Gastrocnemius medialis (tissue), 4 donors: ENCODE results near the gene TRIO. TPM values are rescaled to one million over a fixed set of nuclear protein-coding genes. Genes with fewer than 3 reads are reported as not detected.
A peak's percentile ranks its signal among the peaks of the same experiment; 100 is the strongest.

ENCODE experiments used
- ATAC-seq, 2 donors: fragments of 150-250 bp; one replicate each; pipeline ENCODE4 v1.9.1; 2016
- DNase-seq, 2 donors: peaks; one replicate each; pipeline ENCODE4 v3.0.0-alpha.2; 2019
- H3K27ac ChIP-seq, 4 donors: fragments of 200-600 bp; sonication (generic); 1 replicate in 1 of 4; 2 replicates in 3 of 4; pipeline ENCODE4 v1.5.1; 2016 to 2018; ENCODE audit warnings: mild to moderate bottlenecking in 2 of 4, moderate library complexity in 1 of 4
- H3K27me3 ChIP-seq, 3 donors: fragments of 200-600 bp; sonication (generic) in 2 of 3; 1 replicate in 1 of 3; 2 replicates in 2 of 3; pipeline versions ENCODE4 v1.5.1 to v1.6.0; 2016 to 2019; ENCODE audit warnings: mild to moderate bottlenecking in 1 of 3, moderate library complexity in 1 of 3
- H3K36me3 ChIP-seq, 2 donors: fragments of 200-600 bp; sonication (generic) in 1 of 2; one replicate each; pipeline ENCODE4 v1.5.1; 2017 to 2018
- H3K4me1 ChIP-seq, 2 donors: fragments of 200-600 bp; sonication (generic) in 1 of 2; one replicate each; pipeline ENCODE4 v1.5.1; 2016 to 2017; ENCODE audit warnings: mild to moderate bottlenecking in 2 of 2
- H3K4me3 ChIP-seq, 4 donors: fragments of 200-600 bp; sonication (generic) in 3 of 4; 1 replicate in 1 of 4; 2 replicates in 3 of 4; pipeline ENCODE4 v1.5.1; 2016 to 2019; ENCODE audit warnings: mild to moderate bottlenecking in 2 of 4
- H3K9me3 ChIP-seq, 3 donors: fragments of 200-600 bp; sonication (generic) in 2 of 3; 1 replicate in 1 of 3; 2 replicates in 2 of 3; pipeline ENCODE4 v1.5.1; 2016 to 2019
- POLR2A ChIP-seq, 2 donors: fragments of 450-650 bp; IDR thresholded peaks; one replicate each; pipeline ENCODE4 v1.6.1; 2017; ENCODE audit warnings: antibody characterized with exemption in 2 of 2, mild to moderate bottlenecking in 2 of 2, moderate library complexity in 2 of 2
- in situ Hi-C, 4 donors: fragments of 200-750 bp; cut with MboI; loops; one replicate each; pipeline versions ENCODE4 v1.15.0 to v1.8.0; 2017; ENCODE audit warnings: low sequenced_read_pairs in 4 of 4
- intact Hi-C: fragments of 100-400 bp; cut with DNase I; formaldehyde crosslinking; loops from one replicate; pipeline ENCODE4 v1.15.1; 2023; ENCODE audit warnings: low total_unique reads
- total RNA-seq, 4 donors: library from RNA; depleted of rRNA; stranded (reverse); fragments of >200 nt; gene quantifications; one replicate each; pipeline versions ENCODE4 v1.1.0 to v1.2.3, GENCODE V29; 2016
- TF ChIP-seq, protein P1 (sequence below), 5 experiments: fragments of 450-650 bp in 3 of 5; fragments of 200-600 bp in 2 of 5; sonication (generic) in 2 of 5; IDR thresholded peaks in 4 of 5; conservative IDR thresholded peaks in 1 of 5; 1 replicate in 4 of 5; 2 replicates in 1 of 5; pipeline ENCODE4 v1.5.1; 2016 to 2019; ENCODE audit warnings: antibody characterized with exemption in 5 of 5, mild to moderate bottlenecking in 3 of 5, moderate library complexity in 3 of 5

The TRIO gene
- total RNA-seq, 4 donors from 2014 or later, result 31.5 to 57.5 (median 50.4) TPM

- no peaks in the 10 kb centered on the region for H3K36me3 ChIP-seq
- no peak overlapping the region for H3K4me3 ChIP-seq
- intact Hi-C loops, result no loop called here
- no peaks in the 10 kb centered on the region for H3K27me3 ChIP-seq
- TF ChIP-seq, protein P1, sequence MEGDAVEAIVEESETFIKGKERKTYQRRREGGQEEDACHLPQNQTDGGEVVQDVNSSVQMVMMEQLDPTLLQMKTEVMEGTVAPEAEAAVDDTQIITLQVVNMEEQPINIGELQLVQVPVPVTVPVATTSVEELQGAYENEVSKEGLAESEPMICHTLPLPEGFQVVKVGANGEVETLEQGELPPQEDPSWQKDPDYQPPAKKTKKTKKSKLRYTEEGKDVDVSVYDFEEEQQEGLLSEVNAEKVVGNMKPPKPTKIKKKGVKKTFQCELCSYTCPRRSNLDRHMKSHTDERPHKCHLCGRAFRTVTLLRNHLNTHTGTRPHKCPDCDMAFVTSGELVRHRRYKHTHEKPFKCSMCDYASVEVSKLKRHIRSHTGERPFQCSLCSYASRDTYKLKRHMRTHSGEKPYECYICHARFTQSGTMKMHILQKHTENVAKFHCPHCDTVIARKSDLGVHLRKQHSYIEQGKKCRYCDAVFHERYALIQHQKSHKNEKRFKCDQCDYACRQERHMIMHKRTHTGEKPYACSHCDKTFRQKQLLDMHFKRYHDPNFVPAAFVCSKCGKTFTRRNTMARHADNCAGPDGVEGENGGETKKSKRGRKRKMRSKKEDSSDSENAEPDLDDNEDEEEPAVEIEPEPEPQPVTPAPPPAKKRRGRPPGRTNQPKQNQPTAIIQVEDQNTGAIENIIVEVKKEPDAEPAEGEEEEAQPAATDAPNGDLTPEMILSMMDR (IDR thresholded peaks at IDR 0.05 in 4 of 5, conservative IDR thresholded peaks at IDR 0.05 in 1 of 5), result no peak
- TF ChIP-seq POLR2A (IDR thresholded peaks at IDR 0.05), result no peak
- H3K9me3 ChIP-seq, result no peaks in the 10 kb centered on the region
- DNase-seq, result no peak
- in situ Hi-C loops, result loop anchor here in 2 of 4 donors (10.0 to 25.0 kb wide), 2 partner anchors 113 to 271 kb away; partner anchors contain the start of gene TRIO (in 1 of the 2)
- no peak overlapping the region for H3K27ac ChIP-seq
- peaks cover 17 to 42% of the 10 kb centered on the region in 2 donors for H3K4me1 ChIP-seq
- no peak for ATAC-seq
These were observed 114.9 kb downstream of the TRIO start for GRCh38 chr5:14257995-14258403.

- no peaks in the 10 kb centered on the region for H3K36me3 ChIP-seq
- H3K4me3 ChIP-seq, result no peak overlapping the region
- intact Hi-C loops, result no loop called here
- H3K27me3 ChIP-seq, result no peaks in the 10 kb centered on the region
- peak in 1 of 2 donors; percentile 9 for ATAC-seq
- H3K4me1 ChIP-seq, result peaks cover 25 to 45% of the 10 kb centered on the region in 2 donors
- in situ Hi-C loops, result loop anchor here in 2 of 4 donors (10.0 to 25.0 kb wide), 2 partner anchors 114 to 272 kb away; partner anchors contain the start of gene TRIO (in 1 of the 2)
- H3K27ac ChIP-seq, result peak overlapping the region in 2 of 4 donors; percentile 22 to 41
- DNase-seq, result no peak
- TF ChIP-seq, protein P1 (IDR thresholded peaks at IDR 0.05 in 4 of 5, conservative IDR thresholded peaks at IDR 0.05 in 1 of 5), result no peak
- TF ChIP-seq POLR2A (IDR thresholded peaks at IDR 0.05), result no peak
- H3K9me3 ChIP-seq, result no peaks in the 10 kb centered on the region
These were observed 115.7 kb downstream of the TRIO start for GRCh38 chr5:14258840-14259239.

GRCh38 chr5:14260637-14261036, 117.5 kb downstream of the TRIO start:
- in situ Hi-C loops, result loop anchor here in 2 of 4 donors (10.0 to 25.0 kb wide), 2 partner anchors 146 to 273 kb away; no protein-coding TSS in a partner anchor
- no peaks in the 10 kb centered on the region for H3K9me3 ChIP-seq
- no peak overlapping the region for H3K4me3 ChIP-seq
- no peak overlapping the region for H3K27ac ChIP-seq
- intact Hi-C loops, result no loop called here
- H3K36me3 ChIP-seq, result no peaks in the 10 kb centered on the region
- no peak for TF ChIP-seq POLR2A (IDR thresholded peaks at IDR 0.05)
- TF ChIP-seq, protein P1 (IDR thresholded peaks at IDR 0.05 in 4 of 5, conservative IDR thresholded peaks at IDR 0.05 in 1 of 5), result no peak
- DNase-seq (no peak), ATAC-seq (no peak)
- no peaks in the 10 kb centered on the region for H3K27me3 ChIP-seq
- peaks cover 40 to 44% of the 10 kb centered on the region in 2 donors for H3K4me1 ChIP-seq

DNA sequence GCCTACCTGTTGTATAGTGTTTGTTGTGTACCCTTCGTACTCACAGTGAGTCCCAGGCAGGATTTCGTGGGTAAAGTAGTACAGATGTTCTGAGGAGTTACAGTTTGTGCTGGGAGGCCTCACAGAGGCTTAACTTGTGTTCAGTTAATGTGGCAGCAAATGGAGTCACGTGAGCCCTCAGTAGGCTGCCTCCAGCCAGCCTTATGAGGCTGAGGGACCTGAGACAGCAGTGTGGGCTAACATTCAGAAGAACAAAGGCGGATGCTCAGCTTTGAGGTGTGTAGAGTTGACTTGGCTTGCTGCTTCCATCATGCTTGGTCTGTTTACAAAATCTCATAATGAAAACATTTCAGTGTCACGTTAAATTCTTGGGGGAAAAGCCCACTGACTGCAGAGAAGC, 118.1 kb downstream of the TRIO start:
- Histone ChIP-seq H3K27me3 (no peaks in the 10 kb centered on the region), H3K36me3 (no peaks in the 10 kb centered on the region), H3K4me1 (peaks cover 40% of the 10 kb centered on the region in 2 donors), H3K27ac (no peak overlapping the region), H3K4me3 (no peak overlapping the region), H3K9me3 (no peaks in the 10 kb centered on the region)
- no peak for ATAC-seq
- intact Hi-C loops (no loop called here), in situ Hi-C loops (loop anchor here in 2 of 4 donors (10.0 to 25.0 kb wide), 2 partner anchors 146 to 274 kb away; no protein-coding TSS in a partner anchor)
- TF ChIP-seq, protein P1 (IDR thresholded peaks at IDR 0.05 in 4 of 5, conservative IDR thresholded peaks at IDR 0.05 in 1 of 5), result no peak
- no peak for TF ChIP-seq POLR2A (IDR thresholded peaks at IDR 0.05)
- no peak for DNase-seq
